GM12873 (cell line): ENCODE measurements around the gene UBN1.

Source experiments
- CTCF ChIP-seq: IDR thresholded peaks from 2 replicates; pipeline ENCODE4 v1.5.1; 2012; ENCODE audit warnings: low read depth, mild to moderate bottlenecking, moderate library complexity, low read length, control low read depth; ENCODE audit not compliant: insufficient read depth; ENCODE audit errors: missing control alignments

Gene UBN1

GRCh38 chr16:4870138-4870671 lies 22.9 kb downstream of the UBN1 start:
- TF ChIP-seq CTCF = no peak

- TF ChIP-seq CTCF = no peak
Measured at GRCh38 chr16:4871071-4871470, 23.8 kb downstream of the UBN1 start.

GRCh38 chr16:4873091-4873490 lies 25.8 kb downstream of the UBN1 start:
- no peak for TF ChIP-seq CTCF

DNA sequence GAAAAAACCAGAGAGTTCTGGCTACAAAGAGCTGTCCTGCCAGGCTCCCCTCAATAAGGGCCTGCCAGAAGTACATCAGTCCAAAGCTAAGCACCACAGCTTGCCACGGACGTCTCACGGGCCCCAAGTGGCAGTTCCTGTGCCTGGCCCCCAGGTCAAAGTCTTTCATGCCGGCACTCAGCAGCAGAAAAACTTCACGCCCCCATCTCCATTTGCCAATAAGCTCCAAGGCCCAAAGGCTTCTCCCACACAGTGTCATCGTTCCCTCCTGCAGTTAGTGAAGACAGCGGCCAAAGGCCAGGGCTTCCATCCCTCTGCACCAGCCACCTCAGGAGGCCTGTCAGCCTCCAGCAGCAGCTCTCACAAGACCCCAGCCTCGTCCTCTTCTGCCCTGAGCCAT lies 27.4 kb downstream of the UBN1 start:
- TF ChIP-seq CTCF = no peak

- no peak for TF ChIP-seq CTCF
Measured at GRCh38 chr16:4876646-4877379, 29.5 kb downstream of the UBN1 start.

DNA sequence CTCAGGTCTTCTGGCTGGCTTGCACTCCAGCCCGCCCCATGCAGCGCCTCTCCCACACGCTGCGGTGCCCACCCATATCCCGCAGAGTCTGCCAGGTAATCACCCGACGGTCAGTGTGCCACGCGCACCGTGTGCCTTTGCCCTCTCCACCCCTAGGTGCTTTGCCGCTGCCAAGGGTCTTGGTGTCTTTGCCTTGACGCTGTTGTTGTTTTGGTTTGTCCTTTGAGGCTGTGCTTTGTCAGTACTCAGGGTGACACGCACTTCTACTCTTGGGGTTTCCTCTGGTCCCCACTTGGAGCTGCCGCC lies 30.1 kb downstream of the UBN1 start:
- TF ChIP-seq CTCF = no peak

- TF ChIP-seq CTCF = no peak
Measured at GRCh38 chr16:4879049-4879448, 31.8 kb downstream of the UBN1 start.
